GM19239 (cell line): ENCODE measurements around the gene MELK.

Experiments
- DNase-seq: peaks from one replicate; pipeline ENCODE4 v3.0.0; 2011; ENCODE audit warnings: low spot score; ENCODE audit not compliant: insufficient read length
- FAIRE-seq: peaks from 2 replicates; lab custom pipeline; 2011; peaks lifted over from hg19 to GRCh38; lab: Jason Lieb, UNC

MELK gene

GRCh38 chr9:36575411-36575882 lies 2.8 kb downstream of the MELK start:
- FAIRE-seq (no peak), DNase-seq (no peak)

GRCh38 chr9:36576866-36577265 lies 4.2 kb downstream of the MELK start:
- FAIRE-seq: no peak

GRCh38 chr9:36584620-36585460 lies 12.1 kb downstream of the MELK start:
- FAIRE-seq (no peak), DNase-seq (no peak)

More at GRCh38 chr9:36576866-36577265, 4.2 kb downstream of the MELK start:
- DNase-seq: no peak

- DNase-seq: no peak
- FAIRE-seq: no peak
Observed at GRCh38 chr9:36590231-36590630, 17.5 kb downstream of the MELK start.

GRCh38 chr9:36592801-36593583 lies 20.3 kb downstream of the MELK start:
- DNase-seq (no peak), FAIRE-seq (no peak)

- FAIRE-seq (no peak), DNase-seq (no peak)
Observed at GRCh38 chr9:36594213-36594612, 21.5 kb downstream of the MELK start.

GRCh38 chr9:36597412-36598178 lies 24.9 kb downstream of the MELK start:
- FAIRE-seq (peak; percentile 59), DNase-seq (peak; percentile 23)

GRCh38 chr9:36598273-36598672 lies 25.6 kb downstream of the MELK start:
- FAIRE-seq: no peak

GRCh38 chr9:36603006-36603405 lies 30.3 kb downstream of the MELK start:
- DNase-seq (peak; percentile 28), FAIRE-seq (no peak)

More at GRCh38 chr9:36598273-36598672, 25.6 kb downstream of the MELK start:
- DNase-seq: no peak

- DNase-seq: no peak
- FAIRE-seq: no peak
Observed at GRCh38 chr9:36609306-36609705, 36.6 kb downstream of the MELK start.

GRCh38 chr9:36622121-36622520 lies 49.4 kb downstream of the MELK start:
- FAIRE-seq (no peak), DNase-seq (no peak)

- DNase-seq (no peak), FAIRE-seq (no peak)
Observed at GRCh38 chr9:36623280-36623679, 50.6 kb downstream of the MELK start.

GRCh38 chr9:36625006-36625615 lies 52.4 kb downstream of the MELK start:
- no peak for DNase-seq
- FAIRE-seq: no peak

GRCh38 chr9:36632892-36633291 lies 60.2 kb downstream of the MELK start:
- DNase-seq (no peak), FAIRE-seq (no peak)

GRCh38 chr9:36637491-36638270 lies 65.0 kb downstream of the MELK start:
- no peak for FAIRE-seq
- no peak for DNase-seq

GRCh38 chr9:36640771-36641381 lies 68.2 kb downstream of the MELK start:
- DNase-seq (peak; percentile 25), FAIRE-seq (peak; percentile 88)

- DNase-seq: no peak
- no peak for FAIRE-seq
Observed at GRCh38 chr9:36642817-36643216, 70.1 kb downstream of the MELK start.

GRCh38 chr9:36656842-36657241 lies 84.1 kb downstream of the MELK start:
- FAIRE-seq (no peak), DNase-seq (no peak)

GRCh38 chr9:36659500-36659899 lies 86.8 kb downstream of the MELK start:
- DNase-seq (no peak), FAIRE-seq (peak; percentile 49)
